Transverse colon (tissue), 4 donors: ENCODE results near the gene MRS2.

Experiments
- EP300 ChIP-seq: sonication (generic); formaldehyde crosslinking; IDR thresholded peaks from one replicate; pipeline ENCODE4 v1.6.1; 2017; ENCODE audit warnings: antibody characterized with exemption, low read depth
- POLR2A ChIP-seq: fragments of 450-650 bp; IDR thresholded peaks from one replicate; pipeline ENCODE4 v1.6.1; 2016; ENCODE audit warnings: antibody characterized with exemption, mild to moderate bottlenecking, moderate library complexity
- POLR2AphosphoS5 ChIP-seq, 3 donors: sonication (generic); formaldehyde crosslinking; IDR thresholded peaks; one replicate each; pipeline ENCODE4 v1.6.1; 2016; ENCODE audit warnings: antibody characterized with exemption in 3 of 3
- TF ChIP-seq, protein P1 (sequence below), 5 experiments: fragments of 200-600 bp in 3 of 5; fragments of 450-650 bp in 2 of 5; sonication (generic) in 3 of 5; IDR thresholded peaks; 1 replicate in 2 of 5; 2 replicates in 3 of 5; pipeline ENCODE4 v1.5.1; 2016 to 2017; ENCODE audit warnings: antibody characterized with exemption in 5 of 5, inconsistent platforms in 3 of 5, mild to moderate bottlenecking in 2 of 5, moderate library complexity in 1 of 5

DNA sequence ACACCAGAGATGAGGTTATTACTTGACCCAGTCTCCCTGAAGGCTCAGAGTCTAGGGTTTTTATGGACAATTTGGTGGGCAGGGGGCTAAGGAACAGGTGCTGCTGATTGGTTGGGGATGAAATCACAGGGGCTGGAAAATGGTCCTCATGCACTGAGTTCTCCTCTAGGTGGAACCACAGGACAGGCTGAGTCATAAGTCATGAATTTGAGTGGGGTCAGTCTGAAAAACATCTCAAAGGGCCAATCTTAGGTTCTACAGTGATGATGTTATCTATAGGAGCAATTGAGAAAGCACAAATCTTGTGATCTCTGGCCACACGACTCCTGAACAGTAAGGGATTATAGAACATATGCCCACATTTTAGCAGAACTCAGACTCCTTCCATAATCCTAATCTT, 5.9 kb upstream of the MRS2 start:
- TF ChIP-seq POLR2A (no peak), POLR2AphosphoS5 (IDR thresholded peaks at IDR 0.05) (no peak), EP300 (no peak)
- TF ChIP-seq, protein P1, sequence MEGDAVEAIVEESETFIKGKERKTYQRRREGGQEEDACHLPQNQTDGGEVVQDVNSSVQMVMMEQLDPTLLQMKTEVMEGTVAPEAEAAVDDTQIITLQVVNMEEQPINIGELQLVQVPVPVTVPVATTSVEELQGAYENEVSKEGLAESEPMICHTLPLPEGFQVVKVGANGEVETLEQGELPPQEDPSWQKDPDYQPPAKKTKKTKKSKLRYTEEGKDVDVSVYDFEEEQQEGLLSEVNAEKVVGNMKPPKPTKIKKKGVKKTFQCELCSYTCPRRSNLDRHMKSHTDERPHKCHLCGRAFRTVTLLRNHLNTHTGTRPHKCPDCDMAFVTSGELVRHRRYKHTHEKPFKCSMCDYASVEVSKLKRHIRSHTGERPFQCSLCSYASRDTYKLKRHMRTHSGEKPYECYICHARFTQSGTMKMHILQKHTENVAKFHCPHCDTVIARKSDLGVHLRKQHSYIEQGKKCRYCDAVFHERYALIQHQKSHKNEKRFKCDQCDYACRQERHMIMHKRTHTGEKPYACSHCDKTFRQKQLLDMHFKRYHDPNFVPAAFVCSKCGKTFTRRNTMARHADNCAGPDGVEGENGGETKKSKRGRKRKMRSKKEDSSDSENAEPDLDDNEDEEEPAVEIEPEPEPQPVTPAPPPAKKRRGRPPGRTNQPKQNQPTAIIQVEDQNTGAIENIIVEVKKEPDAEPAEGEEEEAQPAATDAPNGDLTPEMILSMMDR (IDR thresholded peaks at IDR 0.05) = no peak
